HG03442 (cell line): ENCODE results near the gene KRTAP10-6.
"Not testable (repeated sequence)": the region's sequence is repeated elsewhere in the genome, so short reads cannot be mapped to it uniquely, and the experiment has no call there.

Experiments used
- ATAC-seq: cut with Tn5 transposase; IDR thresholded peaks from one replicate; pipeline ENCODE4 v1.9.1; 2021; ENCODE audit warnings: mild to moderate bottlenecking, moderate library complexity; ENCODE audit not compliant: unreplicated experiment

Gene KRTAP10-6

DNA sequence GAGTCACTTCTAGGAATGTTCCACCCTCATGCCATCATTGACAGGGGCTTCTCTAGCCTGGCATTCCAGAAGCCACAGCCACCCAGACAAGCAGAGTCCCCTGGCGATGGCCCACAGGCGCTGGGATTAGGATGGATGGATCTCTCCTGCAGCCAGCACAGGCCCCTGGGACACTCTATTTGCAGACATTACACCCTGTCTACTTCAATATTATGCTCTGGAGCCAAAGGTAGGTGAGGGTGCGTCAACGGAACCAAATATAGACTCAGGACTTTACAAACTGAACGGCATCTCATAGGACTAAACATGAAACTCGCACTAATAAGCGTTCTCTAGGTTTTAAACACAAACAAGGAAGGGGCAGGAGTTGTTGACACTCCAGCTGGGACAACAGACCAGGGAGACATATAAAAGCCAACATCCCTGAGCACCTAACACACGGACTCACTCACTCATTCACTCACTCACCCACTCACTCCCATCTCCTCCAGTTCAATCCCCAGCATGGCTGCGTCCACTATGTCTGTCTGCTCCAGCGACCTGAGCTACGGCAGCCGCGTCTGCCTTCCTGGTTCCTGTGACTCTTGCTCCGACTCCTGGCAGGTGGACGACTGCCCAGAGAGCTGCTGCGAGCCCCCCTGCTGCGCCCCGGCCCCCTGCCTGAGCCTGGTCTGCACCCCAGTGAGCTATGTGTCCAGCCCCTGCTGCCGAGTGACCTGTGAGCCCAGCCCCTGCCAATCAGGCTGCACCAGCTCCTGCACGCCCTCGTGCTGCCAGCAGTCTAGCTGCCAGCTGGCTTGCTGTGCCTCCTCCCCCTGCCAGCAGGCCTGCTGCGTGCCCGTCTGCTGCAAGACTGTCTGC, 8.0 kb upstream of the KRTAP10-6 start, which contains the start of gene KRTAP10-7:
Gene KRTAP10-7 (plus strand): TSS at position 480 of the 861 bp plus-strand sequence. CDS start 25 bp downstream, at position 505.
- ATAC-seq: not testable (repeated sequence)

- ATAC-seq: no peak
Measured at GRCh38 chr21:44599264-44600029, 7.1 kb upstream of the KRTAP10-6 start.

- ATAC-seq: no peak
Measured at GRCh38 chr21:44598061-44598460, 5.8 kb upstream of the KRTAP10-6 start.

GRCh38 chr21:44596068-44596725, 3.9 kb upstream of the KRTAP10-6 start:
- no peak for ATAC-seq

GRCh38 chr21:44595524-44595923, 3.2 kb upstream of the KRTAP10-6 start:
- ATAC-seq: no peak

- no peak for ATAC-seq
Measured at GRCh38 chr21:44594406-44594916, 2.2 kb upstream of the KRTAP10-6 start.

GRCh38 chr21:44593598-44594405, 1.5 kb upstream of the KRTAP10-6 start:
- ATAC-seq: no peak

DNA sequence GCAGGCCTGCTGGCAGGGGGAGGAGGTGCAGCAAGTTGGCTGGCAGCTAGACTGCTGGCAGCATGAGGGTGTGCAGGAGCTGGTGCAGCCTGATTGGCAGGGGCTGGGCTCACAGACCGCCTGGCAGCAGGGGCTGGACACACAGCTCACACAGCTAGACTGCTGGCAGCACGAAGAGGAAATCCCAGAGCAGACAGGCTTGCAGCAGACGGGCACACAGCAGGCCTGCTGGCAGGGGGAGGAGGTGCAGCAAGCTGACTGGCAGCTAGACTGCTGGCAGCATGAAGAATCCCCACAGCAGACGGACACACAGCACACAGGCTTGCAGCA, 539 bp downstream of the KRTAP10-6 start:
- ATAC-seq: not testable (repeated sequence)

GRCh38 chr21:44590897-44591800, 1.2 kb downstream of the KRTAP10-6 start:
- ATAC-seq: not testable (repeated sequence)

DNA sequence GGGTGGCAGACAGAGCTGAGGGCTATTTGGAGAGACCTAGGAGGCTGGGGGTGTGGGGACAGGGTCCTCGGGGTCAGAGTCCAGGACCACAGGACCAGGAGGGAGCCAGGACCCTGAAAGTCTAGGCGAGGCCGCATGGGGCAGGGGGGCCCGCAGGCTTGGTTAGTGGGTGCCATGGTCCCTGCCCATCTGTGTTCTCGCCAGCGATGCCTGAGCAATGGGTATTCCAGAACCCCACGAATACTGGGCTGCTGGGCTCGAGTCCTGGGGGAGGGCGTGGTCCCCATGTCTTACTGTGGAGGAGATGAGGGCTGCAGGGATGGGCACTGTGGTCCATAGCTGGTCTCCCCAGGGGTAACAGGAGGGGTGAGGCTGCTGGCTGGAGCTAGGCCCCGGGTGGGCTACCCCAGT, 2.0 kb downstream of the KRTAP10-6 start:
- ATAC-seq: no peak

- ATAC-seq: no peak
Measured at GRCh38 chr21:44589586-44590305, 2.6 kb downstream of the KRTAP10-6 start.

- no peak for ATAC-seq
Measured at GRCh38 chr21:44589094-44589493, 3.2 kb downstream of the KRTAP10-6 start.

GRCh38 chr21:44585892-44586291, 6.4 kb downstream of the KRTAP10-6 start:
- no peak for ATAC-seq

GRCh38 chr21:44583800-44584147, 8.5 kb downstream of the KRTAP10-6 start:
- no peak for ATAC-seq

DNA sequence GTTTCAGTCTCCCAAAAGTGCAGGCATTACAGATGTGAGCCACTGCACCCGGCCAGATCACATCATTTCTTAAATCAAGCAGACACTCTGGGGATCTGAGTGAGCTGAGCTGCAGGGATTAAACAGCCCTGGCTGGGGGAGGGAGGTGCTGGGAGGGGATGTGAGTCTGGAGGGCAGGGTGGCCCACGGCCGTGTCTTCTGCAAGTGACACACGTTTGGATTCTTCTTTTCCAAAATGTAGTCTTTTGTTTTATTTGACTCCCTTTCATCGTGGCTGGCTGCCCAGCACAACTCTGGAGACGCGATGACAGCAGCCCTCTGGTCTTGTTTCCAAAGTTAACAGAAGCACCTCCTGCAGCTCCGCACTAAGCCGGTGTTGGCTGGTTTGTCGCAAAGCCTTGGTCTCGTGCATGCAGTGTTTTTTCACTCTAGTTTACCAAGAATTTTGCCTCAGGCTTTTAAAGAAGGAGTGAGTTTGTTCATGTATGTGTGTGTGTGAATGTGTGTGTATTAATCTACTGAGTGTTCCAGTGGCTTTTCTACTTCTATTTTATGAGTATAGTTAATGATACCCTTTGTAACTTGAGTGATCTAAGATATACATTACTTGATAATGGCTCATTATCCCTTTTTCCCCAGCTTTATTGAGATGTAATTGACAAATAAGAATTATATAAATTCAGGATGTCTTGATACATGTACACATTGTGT, 9.1 kb downstream of the KRTAP10-6 start:
- no peak for ATAC-seq

GRCh38 chr21:44582055-44582454, 10.2 kb downstream of the KRTAP10-6 start:
- ATAC-seq: no peak

- no peak for ATAC-seq
Measured at GRCh38 chr21:44581158-44581557, 11.1 kb downstream of the KRTAP10-6 start.

GRCh38 chr21:44580231-44580821, 12.0 kb downstream of the KRTAP10-6 start, which contains the start of gene KRTAP10-5:
KRTAP10-5 (minus strand) TSS chr21:44580604; CDS start chr21:44580578, 26 bp downstream.
- not testable (repeated sequence) for ATAC-seq
